DMS114 treated with DMSO at 0.1 percent for 48 hours (cell line): ENCODE results near the gene SLC39A3.

Experiments
- DNase-seq: peaks from one replicate; lab custom pipeline; 2025; ENCODE audit not compliant: unreplicated experiment; lab: John Stamatoyannopoulos, UW

SLC39A3 gene

GRCh38 chr19:2739602-2740313, at the start of gene SLC39A3:
Gene SLC39A3 (minus strand): TSS chr19:2740017. CDS start chr19:2737257, 2,760 bp downstream.
- DNase-seq = peak; percentile 81

GRCh38 chr19:2788237-2788636, 48.4 kb upstream of the SLC39A3 start:
- no peak for DNase-seq

- DNase-seq = no peak
Observed at GRCh38 chr19:2787115-2787514, 47.3 kb upstream of the SLC39A3 start.

- DNase-seq = peak; percentile 88
Observed at GRCh38 chr19:2785244-2785997, 45.6 kb upstream of the SLC39A3 start, which contains the start of gene THOP1. Gene THOP1 (plus strand): TSS chr19:2785503. CDS start chr19:2785663, 160 bp downstream.

- DNase-seq = no peak
Observed at GRCh38 chr19:2783781-2784145, 43.9 kb upstream of the SLC39A3 start.

GRCh38 chr19:2782936-2783780, 43.3 kb upstream of the SLC39A3 start, which contains the start of gene SGTA:
Gene SGTA (minus strand): TSS chr19:2783273. CDS start chr19:2769068, 14,205 bp downstream.
- peak; percentile 89 for DNase-seq

- DNase-seq = no peak
Observed at GRCh38 chr19:2782329-2782935, 42.6 kb upstream of the SLC39A3 start.

- no peak for DNase-seq
Observed at GRCh38 chr19:2780284-2780683, 40.5 kb upstream of the SLC39A3 start.

GRCh38 chr19:2779121-2779740, 39.4 kb upstream of the SLC39A3 start:
- DNase-seq = no peak

GRCh38 chr19:2777952-2778683, 38.3 kb upstream of the SLC39A3 start:
- DNase-seq = no peak

GRCh38 chr19:2775556-2776430, 36.0 kb upstream of the SLC39A3 start:
- DNase-seq = no peak

GRCh38 chr19:2774953-2775555, 35.2 kb upstream of the SLC39A3 start:
- no peak for DNase-seq

GRCh38 chr19:2774083-2774679, 34.4 kb upstream of the SLC39A3 start:
- no peak for DNase-seq

- no peak for DNase-seq
Observed at GRCh38 chr19:2771786-2772674, 32.2 kb upstream of the SLC39A3 start.

GRCh38 chr19:2770055-2771013, 30.5 kb upstream of the SLC39A3 start:
- DNase-seq = no peak

GRCh38 chr19:2769218-2769617, 29.4 kb upstream of the SLC39A3 start:
- no peak for DNase-seq
